GM10266 (cell line): Measurements from ENCODE around the gene TMEM35B.

Experiments
- DNase-seq: peaks from one replicate; pipeline ENCODE4 v3.0.0; 2012; ENCODE audit errors: extremely low spot score
- CTCF ChIP-seq: IDR thresholded peaks from 2 replicates; pipeline ENCODE4 v1.5.1; 2012; ENCODE audit warnings: mild to moderate bottlenecking, low read depth; ENCODE audit not compliant: control insufficient read depth, insufficient read depth; ENCODE audit errors: missing control alignments

TMEM35B gene

GRCh38 chr1:34984793-34985608 is at the start of gene TMEM35B:
TSS of gene TMEM35B (minus strand) at chr1:34985347. CDS start at chr1:34985305, 42 bp downstream.
- TF ChIP-seq CTCF: no peak
- peak; percentile 86 for DNase-seq

GRCh38 chr1:35033346-35033745 is 48.2 kb upstream of the TMEM35B start:
- no peak for DNase-seq
- TF ChIP-seq CTCF: no peak

- no peak for TF ChIP-seq CTCF
- no peak for DNase-seq
Measured at GRCh38 chr1:35032384-35032739, 47.2 kb upstream of the TMEM35B start.

GRCh38 chr1:35030756-35031446 is 45.8 kb upstream of the TMEM35B start:
- peak; percentile 34 for DNase-seq

GRCh38 chr1:35030338-35030737 is 45.2 kb upstream of the TMEM35B start:
- no peak for TF ChIP-seq CTCF
- DNase-seq: no peak

More at GRCh38 chr1:35030756-35031446, 45.8 kb upstream of the TMEM35B start:
- TF ChIP-seq CTCF: no peak

- TF ChIP-seq CTCF: no peak
- DNase-seq: no peak
Measured at GRCh38 chr1:35029761-35030160, 44.6 kb upstream of the TMEM35B start.

GRCh38 chr1:35016406-35016805 is 31.3 kb upstream of the TMEM35B start:
- no peak for TF ChIP-seq CTCF
- DNase-seq: no peak
